Thyroid gland (tissue), 4 donors: ENCODE measurements around the gene HIPK2.

Experiments used
- POLR2A ChIP-seq, 2 donors: fragments of 450-650 bp; IDR thresholded peaks; one replicate each; pipeline ENCODE4 v1.6.1; 2017; ENCODE audit warnings: antibody characterized with exemption in 2 of 2, mild to moderate bottlenecking in 2 of 2, moderate library complexity in 1 of 2
- TF ChIP-seq, protein P1 (sequence below), 6 experiments: fragments of 200-600 bp in 3 of 6; fragments of 450-650 bp in 3 of 6; sonication (generic) in 3 of 6; IDR thresholded peaks; one replicate each; pipeline ENCODE4 v1.5.1; 2016 to 2019; ENCODE audit warnings: antibody characterized with exemption in 6 of 6, mild to moderate bottlenecking in 2 of 6, inconsistent platforms in 1 of 6, moderate library complexity in 1 of 6

GRCh38 chr7:139691253-139691781 is 86.5 kb downstream of the HIPK2 start:
- TF ChIP-seq, protein P1, sequence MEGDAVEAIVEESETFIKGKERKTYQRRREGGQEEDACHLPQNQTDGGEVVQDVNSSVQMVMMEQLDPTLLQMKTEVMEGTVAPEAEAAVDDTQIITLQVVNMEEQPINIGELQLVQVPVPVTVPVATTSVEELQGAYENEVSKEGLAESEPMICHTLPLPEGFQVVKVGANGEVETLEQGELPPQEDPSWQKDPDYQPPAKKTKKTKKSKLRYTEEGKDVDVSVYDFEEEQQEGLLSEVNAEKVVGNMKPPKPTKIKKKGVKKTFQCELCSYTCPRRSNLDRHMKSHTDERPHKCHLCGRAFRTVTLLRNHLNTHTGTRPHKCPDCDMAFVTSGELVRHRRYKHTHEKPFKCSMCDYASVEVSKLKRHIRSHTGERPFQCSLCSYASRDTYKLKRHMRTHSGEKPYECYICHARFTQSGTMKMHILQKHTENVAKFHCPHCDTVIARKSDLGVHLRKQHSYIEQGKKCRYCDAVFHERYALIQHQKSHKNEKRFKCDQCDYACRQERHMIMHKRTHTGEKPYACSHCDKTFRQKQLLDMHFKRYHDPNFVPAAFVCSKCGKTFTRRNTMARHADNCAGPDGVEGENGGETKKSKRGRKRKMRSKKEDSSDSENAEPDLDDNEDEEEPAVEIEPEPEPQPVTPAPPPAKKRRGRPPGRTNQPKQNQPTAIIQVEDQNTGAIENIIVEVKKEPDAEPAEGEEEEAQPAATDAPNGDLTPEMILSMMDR (IDR thresholded peaks at IDR 0.05): no peak
- TF ChIP-seq POLR2A (IDR thresholded peaks at IDR 0.05): no peak
